IPS-NIHi7 (cell line): ENCODE measurements around the gene TANGO6.

Source experiments
- DNase-seq: peaks from one replicate; pipeline ENCODE4 v3.0.0; 2012; ENCODE audit warnings: mixed read lengths; ENCODE audit errors: extremely low spot score

Gene TANGO6

DNA sequence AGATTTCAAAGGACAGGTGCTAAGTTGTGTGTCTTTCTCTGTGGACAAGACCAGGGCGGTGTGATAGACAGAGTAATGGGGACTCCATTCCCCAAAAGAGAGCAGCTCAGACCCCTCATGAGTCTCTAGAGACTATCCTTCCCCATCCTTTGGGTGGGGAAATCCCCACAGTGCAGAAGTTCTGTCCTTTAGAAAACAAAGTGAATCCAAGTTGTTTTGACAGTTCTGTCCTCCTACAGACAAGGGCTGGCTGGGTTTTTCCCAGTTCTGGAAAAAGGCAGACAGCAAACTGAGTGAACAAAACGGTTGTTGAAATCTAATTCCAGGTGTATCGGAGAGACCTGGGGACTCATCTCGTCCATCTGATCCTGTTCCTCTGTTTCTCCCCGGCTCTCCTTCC lies 251.2 kb downstream of the TANGO6 start:
- no peak for DNase-seq

DNA sequence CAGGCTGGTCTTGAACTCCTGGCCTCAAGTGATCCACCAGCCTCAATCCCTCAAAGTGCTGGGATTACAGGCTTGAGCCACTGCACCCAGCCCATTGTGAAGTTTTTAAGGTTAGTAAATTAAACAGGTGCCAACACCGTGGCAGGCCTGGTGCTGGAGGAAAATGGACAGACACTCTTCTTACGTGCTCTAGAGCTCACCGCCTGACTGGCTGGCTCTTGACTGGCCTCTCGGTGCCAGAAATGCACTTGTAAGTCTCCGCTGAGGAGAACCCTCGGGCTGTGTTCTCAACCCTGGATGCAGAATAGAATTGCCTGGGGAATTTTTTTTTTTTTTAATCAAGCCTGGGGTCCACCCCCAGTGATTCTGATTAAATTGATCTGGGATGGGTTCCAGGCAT lies 251.9 kb downstream of the TANGO6 start:
- DNase-seq, result no peak

DNA sequence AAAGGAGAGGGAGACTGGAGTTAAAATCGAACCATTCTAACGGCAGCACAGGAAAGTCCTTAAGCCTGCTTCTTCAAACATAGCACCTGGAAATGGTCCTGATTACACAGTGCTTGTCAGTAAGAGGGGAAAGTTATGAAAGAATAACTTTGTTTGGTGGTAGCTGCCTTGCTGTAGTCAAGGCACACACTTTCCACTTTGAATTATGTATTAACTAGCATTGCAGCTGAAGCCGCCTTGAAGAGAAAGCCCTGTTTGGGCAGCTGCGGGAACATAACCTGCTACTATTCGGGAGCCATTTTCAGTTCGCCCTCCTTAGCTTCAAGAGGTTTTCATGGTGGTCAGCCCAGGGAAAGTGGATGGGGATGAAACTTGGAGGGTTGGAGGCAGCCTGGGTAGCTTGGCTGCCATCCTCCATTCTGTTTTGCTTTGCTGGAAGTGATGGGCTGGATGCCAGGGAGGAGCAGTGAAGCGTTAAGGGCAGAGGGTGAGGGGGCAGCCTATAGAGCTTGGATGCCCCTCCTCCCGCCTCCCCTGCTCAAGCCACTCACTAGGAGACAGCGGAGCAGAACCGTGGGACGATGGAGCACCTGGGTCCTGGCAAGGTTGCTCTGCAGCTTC lies 256.9 kb downstream of the TANGO6 start:
- DNase-seq, result no peak

DNA sequence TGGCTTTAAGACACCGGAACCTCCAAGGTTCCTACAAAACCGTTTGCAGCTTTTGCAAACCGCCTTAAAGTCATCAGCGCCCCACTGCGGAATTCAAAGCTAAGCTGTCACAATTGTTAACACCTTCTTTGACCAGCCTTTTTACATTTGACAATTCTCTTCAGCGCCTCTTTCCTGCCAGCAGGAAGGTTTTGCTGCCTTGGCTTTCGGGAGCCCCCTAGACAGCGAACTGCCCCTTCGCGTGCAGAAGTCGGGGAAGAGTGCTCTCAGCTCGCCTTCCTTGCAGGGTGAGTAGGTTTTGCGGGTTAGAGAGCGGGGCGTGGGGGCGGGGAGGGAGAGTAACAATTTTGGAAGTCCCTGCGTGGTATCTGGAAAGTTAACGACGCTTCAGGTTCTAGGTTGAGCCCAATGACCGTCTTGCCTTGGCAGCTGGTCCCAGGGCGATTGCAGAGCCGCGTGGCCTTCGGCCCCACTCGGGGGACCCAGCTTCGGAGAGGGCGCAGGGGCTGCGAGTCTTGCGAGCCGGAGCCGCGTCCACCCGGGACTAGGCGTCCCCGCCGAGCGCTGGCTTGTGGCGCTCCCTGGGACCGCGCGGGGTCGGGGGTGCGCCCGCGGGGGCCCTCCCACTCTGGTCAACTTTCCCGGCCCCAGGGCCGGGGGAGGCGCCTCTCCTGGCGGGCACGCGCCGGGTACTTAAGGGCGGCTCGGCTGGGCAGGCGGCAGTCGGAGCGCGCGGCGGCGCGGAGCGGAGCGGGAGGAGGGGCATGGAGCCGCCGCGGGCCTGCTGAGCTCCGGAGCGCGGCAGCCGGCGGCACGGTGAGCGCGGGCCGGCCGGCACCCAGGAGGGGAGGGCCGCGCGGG lies 262.4 kb downstream of the TANGO6 start, which contains the start of gene HAS3:
TSS of gene HAS3 (plus strand) at position 153 of the 861 bp plus-strand sequence. CDS start 3,743 bp downstream, outside the sequence.
- DNase-seq, result peak; percentile 75

DNA sequence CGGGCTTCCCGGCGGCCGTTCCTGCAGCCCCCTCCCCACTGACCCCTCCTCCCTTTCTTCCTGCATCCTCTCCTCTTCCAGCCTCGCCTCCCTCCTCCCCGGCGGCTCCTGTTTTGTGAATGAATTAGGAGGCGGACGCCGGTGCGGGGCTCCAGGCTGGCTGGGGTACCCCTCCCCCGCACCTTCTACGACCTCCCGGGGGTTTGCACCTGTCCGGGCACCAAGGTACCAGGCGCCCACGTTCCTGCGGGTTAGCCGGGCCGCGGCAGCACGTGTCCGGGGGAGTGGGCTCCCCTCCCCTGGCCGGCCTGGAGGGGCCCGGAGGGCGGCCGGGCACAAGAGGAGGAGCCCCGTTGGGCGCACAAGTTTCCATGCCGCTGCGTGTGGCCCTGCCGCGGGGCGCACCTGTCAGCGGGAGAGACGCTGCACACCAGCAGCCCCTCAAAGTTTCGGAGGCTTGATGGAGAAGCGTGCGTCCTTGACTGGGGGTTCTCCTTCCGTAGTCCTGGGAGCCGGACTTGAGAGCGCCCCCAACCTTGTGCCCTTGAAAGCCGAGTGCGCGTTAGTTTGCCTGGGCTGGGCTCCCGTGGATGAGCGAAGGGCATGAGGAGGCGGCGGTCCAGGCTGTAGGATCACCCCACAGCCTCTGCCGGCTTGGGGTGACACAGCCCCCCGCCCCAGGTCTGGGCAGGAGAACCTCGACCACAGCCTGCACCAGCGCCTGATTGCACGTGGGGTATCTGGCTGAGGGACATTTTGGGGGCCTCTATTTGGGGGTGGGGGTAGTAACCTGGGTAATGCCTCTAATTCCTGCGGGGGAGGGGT lies 263.4 kb downstream of the TANGO6 start:
- DNase-seq, result peak; percentile 63

DNA sequence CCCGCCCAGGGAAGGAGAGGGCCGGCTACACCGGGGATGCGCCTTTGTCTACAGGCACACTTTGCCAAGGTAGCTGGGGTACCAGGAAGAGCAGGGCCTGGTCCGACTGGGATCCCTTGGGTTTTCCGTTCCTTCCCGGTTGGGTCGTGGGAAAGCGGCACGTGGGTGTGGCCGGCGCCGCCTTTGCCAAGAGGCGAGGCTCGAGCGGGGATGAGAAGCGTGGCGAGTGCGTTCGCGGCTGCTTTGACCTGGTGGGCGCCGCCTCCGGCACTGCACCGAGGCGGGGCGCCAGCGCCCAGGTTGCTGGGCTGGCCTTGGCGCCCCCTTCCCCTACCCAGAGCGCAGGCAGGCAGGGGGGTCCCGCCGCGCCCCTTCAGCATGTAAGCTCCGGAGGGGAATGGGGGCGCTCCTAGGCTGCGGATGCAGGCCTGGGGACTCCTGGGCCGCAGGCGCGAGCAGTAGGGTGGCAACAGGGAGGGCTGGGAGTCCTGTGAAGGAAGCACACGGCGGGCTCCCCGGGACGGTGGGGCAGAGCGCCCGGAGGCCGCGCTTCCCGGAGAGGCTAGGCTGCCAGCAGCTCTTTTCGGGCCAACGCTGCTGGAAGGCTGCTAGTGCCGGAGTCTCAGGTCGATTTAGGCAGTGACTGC lies 264.1 kb downstream of the TANGO6 start:
- no peak for DNase-seq

DNA sequence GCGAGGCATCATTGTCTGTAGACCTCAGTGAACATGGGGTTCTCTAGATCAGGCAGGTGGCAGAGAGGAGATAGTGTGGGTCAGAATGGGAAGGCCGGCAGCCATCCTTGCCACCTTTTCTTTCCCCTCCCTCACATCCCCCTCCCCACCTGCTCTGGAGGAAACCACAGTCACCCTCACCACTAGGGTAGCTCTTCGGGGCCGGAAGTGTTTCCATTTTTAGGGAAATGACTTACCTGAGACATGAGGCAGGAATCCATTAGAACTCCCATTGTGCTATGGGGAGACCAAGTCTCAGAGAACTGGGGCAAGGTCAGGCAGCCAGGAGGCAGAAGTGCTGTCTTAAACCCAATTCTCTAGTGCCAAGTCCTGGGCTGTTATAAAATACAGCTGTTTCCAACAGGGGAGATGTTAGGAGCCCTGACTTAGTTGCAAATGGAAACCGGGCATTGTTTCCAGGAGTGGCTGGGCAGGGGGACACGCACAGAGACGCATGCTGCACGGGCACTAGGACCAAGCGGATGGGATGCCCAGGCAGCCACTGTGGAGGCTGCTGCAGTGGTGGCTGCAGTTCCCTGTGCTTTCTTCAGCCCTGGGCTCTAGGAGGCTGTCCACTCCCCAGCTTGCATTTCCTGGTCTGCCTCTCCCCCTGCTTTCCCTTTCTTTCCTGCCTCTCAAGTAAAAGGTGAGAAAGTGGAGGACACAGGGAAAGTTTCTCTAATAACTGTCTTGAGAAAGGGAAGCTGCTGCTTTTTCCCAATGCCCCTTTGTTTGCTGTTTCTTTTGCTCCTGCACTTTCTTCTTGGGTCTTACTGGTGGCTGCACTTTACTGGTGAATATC lies 265.0 kb downstream of the TANGO6 start:
- peak; percentile 61 for DNase-seq

DNA sequence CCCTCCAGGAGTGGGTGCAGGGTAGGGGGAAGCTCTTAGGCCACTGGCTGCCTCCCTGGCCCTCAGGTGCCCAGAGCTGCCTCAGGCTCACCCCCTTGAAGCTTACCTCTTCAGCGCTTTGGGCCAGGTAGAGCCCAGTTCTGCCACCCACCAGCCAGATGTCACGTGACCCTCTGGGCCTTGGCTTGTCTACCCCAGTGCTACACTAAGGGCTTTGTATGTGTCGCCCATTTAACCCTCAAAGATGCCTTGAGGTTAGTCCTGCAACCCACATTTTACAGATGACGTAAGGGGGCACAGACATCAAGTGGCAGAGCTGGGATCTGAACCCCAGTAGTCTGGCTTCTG lies 265.5 kb downstream of the TANGO6 start:
- DNase-seq, result no peak

DNA sequence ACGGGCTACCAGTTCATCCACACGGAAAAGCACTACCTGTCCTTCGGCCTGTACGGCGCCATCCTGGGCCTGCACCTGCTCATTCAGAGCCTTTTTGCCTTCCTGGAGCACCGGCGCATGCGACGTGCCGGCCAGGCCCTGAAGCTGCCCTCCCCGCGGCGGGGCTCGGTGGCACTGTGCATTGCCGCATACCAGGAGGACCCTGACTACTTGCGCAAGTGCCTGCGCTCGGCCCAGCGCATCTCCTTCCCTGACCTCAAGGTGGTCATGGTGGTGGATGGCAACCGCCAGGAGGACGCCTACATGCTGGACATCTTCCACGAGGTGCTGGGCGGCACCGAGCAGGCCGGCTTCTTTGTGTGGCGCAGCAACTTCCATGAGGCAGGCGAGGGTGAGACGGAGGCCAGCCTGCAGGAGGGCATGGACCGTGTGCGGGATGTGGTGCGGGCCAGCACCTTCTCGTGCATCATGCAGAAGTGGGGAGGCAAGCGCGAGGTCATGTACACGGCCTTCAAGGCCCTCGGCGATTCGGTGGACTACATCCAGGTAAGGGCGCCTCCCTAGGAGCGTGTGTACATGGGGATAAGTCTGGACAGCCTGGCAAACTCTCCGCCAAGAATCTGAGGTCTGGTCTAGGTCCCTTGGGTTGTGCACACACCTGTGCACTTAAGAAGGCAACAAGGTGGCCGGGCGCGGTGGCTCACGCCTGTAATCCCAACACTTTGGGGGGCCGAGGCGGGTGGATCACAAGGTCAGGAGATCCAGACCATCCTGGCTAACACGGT lies 266.3 kb downstream of the TANGO6 start:
- no peak for DNase-seq

DNA sequence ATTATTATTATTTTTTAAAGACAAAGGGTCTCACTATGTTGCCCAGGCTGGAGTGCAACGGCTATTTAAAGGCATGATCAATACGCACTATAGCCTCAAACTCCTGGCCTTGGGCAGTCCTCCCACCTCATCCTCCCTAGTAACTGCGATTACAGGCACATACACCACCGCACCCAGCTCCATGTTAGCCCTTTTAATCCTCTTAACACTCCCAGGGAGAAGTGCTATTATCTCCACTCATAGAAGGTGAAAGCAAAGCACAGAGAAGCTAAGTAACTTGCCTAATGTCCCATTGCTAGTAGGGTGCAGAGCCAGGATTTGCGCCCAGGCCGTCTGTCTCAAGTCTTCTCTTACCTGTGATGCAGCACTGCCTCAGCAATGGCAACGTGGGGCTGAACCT lies 267.1 kb downstream of the TANGO6 start:
- DNase-seq, result no peak

DNA sequence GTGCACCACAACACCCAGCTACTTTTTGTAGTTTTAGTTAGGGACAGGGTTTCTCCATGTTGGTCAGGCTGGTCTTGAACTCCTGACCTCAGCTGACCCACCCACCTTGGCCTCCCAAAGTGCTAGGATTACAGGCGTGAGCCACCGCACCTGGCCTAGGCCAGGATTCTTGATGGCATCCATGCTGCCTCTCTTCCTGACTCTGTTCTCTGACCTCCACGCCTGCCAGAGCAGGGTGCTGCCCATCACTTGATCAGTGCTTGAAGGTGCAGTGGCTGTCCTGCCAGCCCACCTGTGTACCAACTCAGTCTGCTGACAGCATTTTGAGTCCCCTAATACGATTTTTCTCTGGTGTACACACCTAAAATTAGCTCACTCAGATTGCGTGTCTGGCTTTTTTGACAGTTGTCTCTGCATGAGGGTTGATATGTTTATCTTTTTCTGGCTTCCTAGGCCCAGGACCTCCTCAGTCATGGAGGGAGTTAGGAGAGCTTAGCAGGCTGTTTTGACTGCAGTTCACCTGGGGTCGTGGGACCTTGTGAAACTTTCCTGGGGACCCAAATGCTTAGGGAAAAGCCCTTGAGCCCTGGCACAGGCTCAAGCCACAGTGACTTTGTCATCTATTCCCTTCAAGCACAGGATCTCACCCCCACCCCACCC lies 268.0 kb downstream of the TANGO6 start:
- no peak for DNase-seq

DNA sequence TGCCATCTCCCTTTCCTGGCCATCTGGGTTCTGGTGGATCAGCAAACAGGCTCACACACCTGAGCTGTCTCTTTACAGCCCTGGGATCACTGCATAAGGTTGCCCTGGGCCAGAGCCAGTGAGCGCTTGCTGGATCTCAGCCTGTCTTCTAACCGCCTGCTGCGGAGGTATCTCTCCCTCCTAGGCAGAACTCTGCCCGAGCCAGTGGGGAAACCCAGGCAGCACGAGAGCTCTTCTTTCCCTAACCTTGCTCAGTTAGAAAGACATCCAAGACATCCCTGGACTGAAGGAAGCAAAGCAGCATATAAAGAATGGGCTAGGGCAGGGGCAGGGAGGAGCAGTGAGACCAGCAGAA lies 268.5 kb downstream of the TANGO6 start:
- no peak for DNase-seq

DNA sequence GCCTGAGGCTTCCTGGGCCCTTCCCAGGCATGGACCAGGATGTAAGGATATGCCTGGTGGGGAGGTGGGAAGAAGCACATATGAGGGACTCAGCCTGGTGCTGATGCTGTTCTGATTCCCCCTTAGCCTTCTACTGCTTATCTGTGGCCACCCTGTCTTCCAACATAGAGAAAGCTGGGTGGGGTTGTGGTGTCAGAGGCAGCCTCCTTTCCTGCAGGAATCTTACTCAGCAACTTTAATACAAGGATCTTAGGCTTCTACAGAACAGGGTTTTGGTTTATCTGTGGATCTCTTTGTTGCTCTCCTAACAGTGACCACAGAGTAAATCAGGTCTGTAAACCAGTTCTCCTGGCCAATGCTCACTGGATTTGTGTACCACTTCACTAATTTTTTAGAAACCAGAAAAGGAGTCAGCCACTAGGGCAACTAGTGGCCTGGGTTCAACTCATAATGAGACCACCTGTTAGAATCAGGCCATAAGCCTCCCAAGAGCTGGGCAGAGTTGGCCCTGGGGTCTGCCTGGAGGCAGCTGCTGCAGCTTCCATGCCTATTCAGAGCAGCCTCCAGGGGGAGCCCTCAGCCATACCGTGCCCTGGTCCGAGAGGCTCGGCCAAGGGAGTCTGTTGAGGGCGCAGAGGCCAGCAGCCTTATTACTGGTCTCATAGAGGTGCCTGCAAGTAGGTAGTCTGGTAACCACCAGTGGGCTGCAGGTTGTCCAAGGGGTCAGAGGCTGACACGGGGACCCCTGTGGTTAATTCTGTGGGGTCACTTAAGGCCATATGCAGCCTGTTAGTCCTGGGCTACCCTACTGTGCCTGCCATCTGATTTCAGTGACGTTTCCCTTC lies 269.2 kb downstream of the TANGO6 start:
- DNase-seq, result peak; percentile 89

DNA sequence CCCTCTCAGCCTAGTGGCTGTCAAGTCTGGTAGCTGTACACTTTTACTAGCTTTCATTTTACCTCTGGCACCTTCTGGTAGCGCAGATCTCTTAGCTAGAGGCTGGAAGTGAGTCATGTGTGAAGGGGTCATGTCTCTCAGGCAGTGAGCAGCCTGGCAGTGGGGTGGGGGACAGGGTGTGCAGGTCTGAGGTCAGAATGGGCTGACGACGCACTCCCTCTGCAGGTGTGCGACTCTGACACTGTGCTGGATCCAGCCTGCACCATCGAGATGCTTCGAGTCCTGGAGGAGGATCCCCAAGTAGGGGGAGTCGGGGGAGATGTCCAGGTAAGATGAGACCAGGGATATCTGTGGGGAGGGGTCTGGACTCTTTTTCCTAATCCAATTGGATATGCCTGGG lies 269.9 kb downstream of the TANGO6 start:
- DNase-seq, result no peak

DNA sequence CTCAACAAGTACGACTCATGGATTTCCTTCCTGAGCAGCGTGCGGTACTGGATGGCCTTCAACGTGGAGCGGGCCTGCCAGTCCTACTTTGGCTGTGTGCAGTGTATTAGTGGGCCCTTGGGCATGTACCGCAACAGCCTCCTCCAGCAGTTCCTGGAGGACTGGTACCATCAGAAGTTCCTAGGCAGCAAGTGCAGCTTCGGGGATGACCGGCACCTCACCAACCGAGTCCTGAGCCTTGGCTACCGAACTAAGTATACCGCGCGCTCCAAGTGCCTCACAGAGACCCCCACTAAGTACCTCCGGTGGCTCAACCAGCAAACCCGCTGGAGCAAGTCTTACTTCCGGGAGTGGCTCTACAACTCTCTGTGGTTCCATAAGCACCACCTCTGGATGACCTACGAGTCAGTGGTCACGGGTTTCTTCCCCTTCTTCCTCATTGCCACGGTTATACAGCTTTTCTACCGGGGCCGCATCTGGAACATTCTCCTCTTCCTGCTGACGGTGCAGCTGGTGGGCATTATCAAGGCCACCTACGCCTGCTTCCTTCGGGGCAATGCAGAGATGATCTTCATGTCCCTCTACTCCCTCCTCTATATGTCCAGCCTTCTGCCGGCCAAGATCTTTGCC lies 271.1 kb downstream of the TANGO6 start:
- no peak for DNase-seq

DNA sequence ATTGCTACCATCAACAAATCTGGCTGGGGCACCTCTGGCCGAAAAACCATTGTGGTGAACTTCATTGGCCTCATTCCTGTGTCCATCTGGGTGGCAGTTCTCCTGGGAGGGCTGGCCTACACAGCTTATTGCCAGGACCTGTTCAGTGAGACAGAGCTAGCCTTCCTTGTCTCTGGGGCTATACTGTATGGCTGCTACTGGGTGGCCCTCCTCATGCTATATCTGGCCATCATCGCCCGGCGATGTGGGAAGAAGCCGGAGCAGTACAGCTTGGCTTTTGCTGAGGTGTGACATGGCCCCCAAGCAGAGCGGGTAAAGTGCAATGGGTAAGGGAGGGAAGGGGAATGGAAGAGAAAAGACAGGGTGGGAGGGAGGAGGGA lies 271.6 kb downstream of the TANGO6 start:
- DNase-seq, result no peak

DNA sequence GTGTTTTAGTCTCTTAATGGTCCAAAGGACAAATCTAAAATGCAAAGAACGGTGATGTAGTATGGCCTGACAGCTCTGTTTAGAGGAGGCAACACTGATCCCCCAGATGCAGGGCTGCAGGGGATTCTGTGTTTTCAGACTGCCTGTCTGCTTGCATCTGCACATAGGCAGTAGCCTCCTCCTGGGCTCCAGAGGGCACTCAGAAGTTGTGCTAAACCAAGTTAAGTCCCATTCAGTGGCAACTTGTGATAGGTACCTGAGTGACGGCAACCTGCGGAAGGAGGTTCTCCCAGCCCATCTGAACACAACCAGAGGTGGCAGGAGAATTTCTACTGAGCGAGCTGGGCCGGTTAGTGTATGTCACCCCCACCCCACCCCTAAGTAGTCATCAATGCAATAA lies 272.0 kb downstream of the TANGO6 start:
- DNase-seq, result no peak

DNA sequence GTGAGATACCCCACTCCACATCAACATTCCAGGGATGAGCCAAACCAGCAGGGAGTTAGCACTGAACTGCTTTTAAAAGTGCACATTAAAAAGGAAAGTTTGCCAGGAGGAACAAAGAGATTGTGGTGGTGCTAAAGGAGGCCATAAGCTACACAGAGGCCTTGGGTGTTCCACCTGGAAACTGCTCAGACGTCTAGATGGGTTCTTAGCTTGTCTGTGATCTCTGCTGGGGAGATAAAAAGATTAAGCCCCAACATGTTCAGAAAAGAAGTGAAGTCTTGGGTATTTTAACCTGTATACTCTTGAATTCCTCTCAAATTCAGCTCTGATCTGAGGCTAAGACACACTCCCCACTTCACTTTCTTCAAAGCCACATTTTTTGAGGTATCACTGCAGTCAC lies 272.5 kb downstream of the TANGO6 start:
- DNase-seq, result no peak
